ENCODE measurements around the gene TMEM42. TPM values are rescaled to one million over a fixed set of nuclear protein-coding genes. Genes with fewer than 3 reads are reported as not detected.
A peak's percentile ranks its signal among the peaks of the same experiment; 100 is the strongest.
"Not testable (repeated sequence)": the region's sequence is repeated elsewhere in the genome, so short reads cannot be mapped to it uniquely, and the experiment has no call there.

TMEM42 gene
- total and polyA plus RNA-seq, 9 of the 15 experiments (the other 6 are each of a cell fraction or from before 2014, with no cell fraction given): 0.53 to 1.6 (median 0.98) TPM

DNA sequence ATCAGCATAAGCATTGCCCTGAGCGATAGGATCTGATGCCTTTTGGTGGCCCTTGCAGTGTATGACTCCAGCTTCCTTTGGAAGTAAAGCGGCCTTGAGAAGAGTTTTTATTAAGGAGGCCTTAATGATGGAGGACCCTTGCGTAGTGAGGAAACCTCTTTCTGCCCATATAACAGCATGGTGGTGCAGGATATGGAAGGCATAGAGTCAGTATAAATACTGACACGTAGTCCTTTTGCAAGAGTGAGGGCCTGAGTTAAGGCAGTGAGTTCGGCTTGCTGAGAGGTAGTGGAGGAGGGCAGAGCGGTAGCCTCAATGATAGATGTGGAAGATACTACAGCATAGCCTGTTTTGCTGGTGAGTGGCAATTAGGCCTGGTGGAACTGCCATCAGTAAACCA lies 5.0 kb upstream of the TMEM42 start:
- H3K4me3 ChIP-seq; CTCF ChIA-PET (ENCODE audit: low intra/inter-chr PET ratio); in situ Hi-C loops (cut with MboI); H3K79me2 ChIP-seq (ENCODE audit: control insufficient read depth, insufficient read depth, low read length); H3K9me3 ChIP-seq (replicated peaks; ENCODE audit: control insufficient read depth, insufficient read depth, low read depth, low read length); DNase-seq (ENCODE audit: extremely low read depth in 1 of 4, low spot score in 3 of 4); H3K4me2 ChIP-seq (ENCODE audit: insufficient read depth, low read length); H3K4me1 ChIP-seq (replicated peaks in 1 of 2; ENCODE audit: control insufficient read depth in 2 of 2, insufficient read depth in 2 of 2, low read length in 2 of 2); FAIRE-seq; H3K27me3 ChIP-seq (ENCODE audit: control insufficient read depth in 2 of 2, insufficient read depth in 2 of 2, low read length in 2 of 2); H4K20me1 ChIP-seq (replicated peaks; ENCODE audit: control insufficient read depth, insufficient read depth, low read length); H3K9me1 ChIP-seq (ENCODE audit: control insufficient read depth, insufficient read depth, low read length); intact Hi-C loops (cut with micrococcal nuclease); ATAC-seq; H2AFZ ChIP-seq (ENCODE audit: low read depth, low read length); POLR2A ChIA-PET; H3K27ac ChIP-seq (ENCODE audit: extremely low read depth, low read depth, low read length); H3K9ac ChIP-seq (ENCODE audit: insufficient read depth in 1 of 2, low read depth in 2 of 2, low read length in 2 of 2); BruUV-seq (replicated peaks): not testable (repeated sequence)
- H3K36me3 ChIP-seq (ENCODE audit: control insufficient read depth, insufficient read depth, low read length): peaks cover 45% of the 10 kb centered on the region
- TF ChIP-seq ZNF280A (IDR thresholded peaks at IDR 0.05; ENCODE audit: low read depth, partially characterized antibody) (peak; percentile 32), ZNF12 (CRISPR knock-in tag; IDR thresholded peaks at IDR 0.05) (peak; percentile 46; the same call in 1 of the 2 replicates), TRIM28 (IDR thresholded peaks at IDR 0.05) (peak; percentile 86), CBX3 (IDR thresholded peaks at IDR 0.05; ENCODE audit: borderline replicate concordance in 1 of 2, low read length in 2 of 2) (peak in 1 of 2 experiments; percentile 70; a peak in 1 of 3 replicates), CBX5 (IDR thresholded peaks at IDR 0.05; ENCODE audit: borderline replicate concordance, low read depth) (peak; percentile 96), CBX1 (IDR thresholded peaks at IDR 0.05; ENCODE audit: low read depth) (peak; percentile 46; the same call in 1 of the 2 replicates)
- 95% methylated on average over 6 of the region's 6 CpGs for WGBS (ENCODE audit: insufficient coverage, low coverage, missing lambda C conversion rate)
